Right renal cortex interstitium (tissue), 3 donors: ENCODE data around the gene NEIL1. TPM values are rescaled to one million over a fixed set of nuclear protein-coding genes. Genes with fewer than 3 reads are reported as not detected.
A peak's percentile ranks its signal among the peaks of the same experiment; 100 is the strongest.

ENCODE experiments used
- DNase-seq, 3 donors: peaks; one replicate each; pipeline ENCODE4 v3.0.0-alpha.2; 2013; ENCODE audit warnings: low read depth in 3 of 3, low spot score in 2 of 3
- polyA plus RNA-seq, 3 donors: library from polyadenylated mRNA; unstranded; fragments of 120-200 nt; gene quantifications; one replicate each; pipeline ENCODE4 v1.2.1, GENCODE V29; 2013; ENCODE audit not compliant: insufficient read length in 3 of 3

NEIL1 gene
- polyA plus RNA-seq, 3 donors, result 12.4 to 15.1 (median 15.0) TPM

- DNase-seq, result no peak
Measured at GRCh38 chr15:75355369-75355768, 8.5 kb downstream of the NEIL1 start.

GRCh38 chr15:75356006-75356405 is 9.2 kb downstream of the NEIL1 start:
- no peak for DNase-seq

- no peak for DNase-seq
Measured at GRCh38 chr15:75356517-75356916, 9.7 kb downstream of the NEIL1 start.

GRCh38 chr15:75357976-75358673 is 11.3 kb downstream of the NEIL1 start:
- no peak for DNase-seq

- no peak for DNase-seq
Measured at GRCh38 chr15:75358771-75359536, 12.1 kb downstream of the NEIL1 start.

- DNase-seq, result no peak
Measured at GRCh38 chr15:75359537-75360250, 12.9 kb downstream of the NEIL1 start.

GRCh38 chr15:75360391-75360790 is 13.6 kb downstream of the NEIL1 start:
- no peak for DNase-seq

GRCh38 chr15:75360856-75361255 is 14.0 kb downstream of the NEIL1 start:
- no peak for DNase-seq

GRCh38 chr15:75361361-75361988 is 14.6 kb downstream of the NEIL1 start:
- no peak for DNase-seq

- DNase-seq, result no peak
Measured at GRCh38 chr15:75361989-75362641, 15.3 kb downstream of the NEIL1 start.

GRCh38 chr15:75362642-75363249 is 15.9 kb downstream of the NEIL1 start:
- DNase-seq, result no peak

GRCh38 chr15:75363786-75364185 is 16.9 kb downstream of the NEIL1 start:
- no peak for DNase-seq

GRCh38 chr15:75364881-75365280 is 18.0 kb downstream of the NEIL1 start:
- no peak for DNase-seq

GRCh38 chr15:75366163-75366562 is 19.3 kb downstream of the NEIL1 start:
- DNase-seq, result no peak

- DNase-seq, result no peak
Measured at GRCh38 chr15:75367006-75367405, 20.2 kb downstream of the NEIL1 start.

GRCh38 chr15:75367406-75367912 is 20.6 kb downstream of the NEIL1 start:
- no peak for DNase-seq

- DNase-seq, result peak; percentile 83 to 90 (median 84)
Measured at GRCh38 chr15:75367913-75368688, 21.3 kb downstream of the NEIL1 start, which contains the start of gene MAN2C1. MAN2C1 (minus strand) TSS chr15:75368607; CDS start chr15:75368583, 24 bp downstream.

- no peak for DNase-seq
Measured at GRCh38 chr15:75368689-75369239, 21.9 kb downstream of the NEIL1 start.
